ENCODE data around the gene HDAC4.

HDAC4 gene

DNA sequence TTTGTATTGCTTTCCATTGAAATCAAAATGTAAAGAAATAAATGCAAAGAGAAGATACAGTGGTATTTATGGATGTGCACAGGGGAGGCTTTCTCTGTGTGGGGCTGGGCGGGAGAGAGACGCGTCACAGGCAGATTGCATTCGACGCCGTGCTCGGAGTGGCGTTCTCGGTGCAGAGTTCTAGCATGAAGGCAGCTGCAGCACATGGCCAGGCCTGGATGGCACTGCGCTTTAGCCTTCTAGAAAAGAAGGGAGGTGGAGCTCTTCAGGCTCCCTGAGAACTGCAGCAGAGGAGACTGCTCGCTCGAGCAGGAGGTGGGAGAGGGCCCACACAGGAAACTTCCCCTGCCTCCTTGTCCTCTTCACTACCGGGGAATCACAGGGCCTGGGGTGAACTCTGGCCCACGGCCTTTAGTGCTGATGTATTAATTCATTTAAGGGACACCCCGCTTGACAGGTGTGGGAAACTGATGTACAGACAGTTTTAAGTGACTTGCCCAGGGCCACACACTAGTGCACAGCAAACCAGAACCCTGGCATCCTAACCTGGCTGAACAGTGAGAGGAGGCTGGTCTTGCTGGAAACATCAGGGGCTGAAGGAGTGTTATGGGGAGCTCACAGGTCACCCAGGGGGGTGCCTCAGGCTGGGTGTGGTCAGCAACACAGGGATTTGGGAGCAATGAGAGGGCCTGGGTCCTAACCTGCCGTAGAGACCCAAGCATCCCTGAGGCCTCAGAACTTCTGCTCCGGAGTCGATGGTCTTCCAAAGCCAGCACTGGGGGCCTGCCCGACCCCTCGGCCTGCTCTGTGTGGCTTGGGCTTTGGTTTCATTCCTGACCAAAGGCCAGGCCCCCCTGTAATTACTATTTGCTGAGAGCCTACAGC is 199.9 kb downstream of the HDAC4 start:
- no peak for DNase-seq (ENCODE audit: low spot score)

DNA sequence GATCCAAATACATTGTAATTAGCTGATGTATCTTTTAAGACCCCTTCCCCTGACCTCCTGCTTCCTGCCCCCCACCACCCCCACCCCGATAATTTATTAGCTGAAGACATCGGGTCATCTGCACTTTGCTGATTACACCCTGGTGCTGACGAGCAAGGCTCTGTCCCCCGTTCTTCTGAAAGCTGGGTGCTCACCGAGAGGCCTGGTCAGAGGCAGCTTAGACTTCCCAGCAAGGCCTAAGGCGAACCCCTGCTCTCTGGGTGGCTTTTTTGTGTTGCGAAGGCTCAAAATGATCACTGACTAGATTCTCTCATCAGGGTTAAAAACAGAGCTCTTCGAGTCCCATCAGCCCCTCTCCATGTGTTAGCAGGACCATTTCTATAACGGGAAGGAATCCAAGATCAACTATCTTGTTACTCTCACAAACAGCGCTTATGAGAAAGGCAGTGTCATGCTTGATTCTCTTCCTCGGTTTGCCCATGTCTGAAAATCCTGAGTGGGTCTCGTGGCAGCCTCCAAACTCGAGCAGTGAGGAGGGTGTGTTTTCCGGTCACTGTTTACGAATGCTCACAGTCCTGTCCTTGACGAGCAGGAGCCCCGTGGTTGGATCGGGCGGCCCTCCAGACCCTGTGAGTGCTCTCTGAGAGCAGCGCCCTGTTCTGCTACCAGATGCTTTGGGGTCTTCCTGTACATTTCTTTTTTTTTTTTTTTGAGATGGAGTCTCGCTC is 201.6 kb downstream of the HDAC4 start:
- DNase-seq (ENCODE audit: low spot score), result no peak

GRCh38 chr2:239198221-239198620 is 202.6 kb downstream of the HDAC4 start:
- no peak for DNase-seq (ENCODE audit: low spot score)

DNA sequence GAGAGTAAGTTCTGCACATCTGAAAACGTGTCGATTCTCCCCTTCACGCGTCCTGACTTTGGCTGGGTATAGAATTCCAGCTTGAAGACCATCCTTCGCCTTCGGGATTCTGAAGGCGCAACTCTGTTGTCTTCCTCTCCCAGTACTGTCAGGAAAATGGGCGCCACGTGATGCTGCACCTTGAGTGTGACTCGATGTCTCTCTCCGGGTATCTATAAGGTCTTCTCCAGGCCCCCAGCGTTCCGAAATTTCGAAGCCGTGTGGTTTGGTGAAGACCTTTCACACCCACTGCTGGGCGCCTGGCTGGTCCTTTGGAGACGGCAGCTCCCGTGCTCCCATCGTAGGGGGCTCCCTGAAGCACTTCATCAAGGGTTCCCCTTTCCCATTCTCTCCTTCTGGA is 203.7 kb downstream of the HDAC4 start:
- no peak for DNase-seq (ENCODE audit: low spot score)

DNA sequence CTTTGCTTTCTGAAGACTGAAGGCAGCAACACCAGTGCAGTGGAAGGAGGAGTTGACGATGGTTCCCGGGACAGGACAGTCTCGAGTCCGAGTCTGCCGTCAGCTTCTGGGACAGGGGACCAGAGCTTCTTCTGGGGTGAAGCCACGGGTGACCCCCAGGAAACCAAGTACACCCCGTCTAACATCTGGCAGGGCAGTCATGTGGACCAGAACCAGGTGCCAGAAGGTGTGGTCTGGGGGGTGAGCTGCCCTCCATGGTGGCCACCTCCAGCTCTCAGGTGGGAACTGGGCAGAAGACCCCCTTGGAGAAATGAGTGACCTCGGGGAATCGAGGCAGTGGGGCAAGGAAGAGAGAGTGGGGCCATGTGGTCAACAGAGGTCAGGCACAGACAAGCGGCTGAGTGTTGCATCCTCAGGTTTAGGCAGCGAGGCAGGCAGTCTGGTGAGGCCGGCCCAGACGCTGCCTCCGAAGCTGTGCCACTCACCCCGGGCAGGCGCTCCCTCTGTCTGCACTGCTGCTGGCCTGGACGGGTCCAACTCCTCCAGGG is 204.3 kb downstream of the HDAC4 start:
- DNase-seq (ENCODE audit: low spot score), result no peak

GRCh38 chr2:239195992-239196391 is 204.8 kb downstream of the HDAC4 start:
- DNase-seq (ENCODE audit: low spot score), result no peak

- DNase-seq (ENCODE audit: low spot score), result no peak
Observed at GRCh38 chr2:239195318-239195871, 205.4 kb downstream of the HDAC4 start.

- no peak for DNase-seq (ENCODE audit: low spot score)
Observed at GRCh38 chr2:239194731-239195317, 206.0 kb downstream of the HDAC4 start.

DNA sequence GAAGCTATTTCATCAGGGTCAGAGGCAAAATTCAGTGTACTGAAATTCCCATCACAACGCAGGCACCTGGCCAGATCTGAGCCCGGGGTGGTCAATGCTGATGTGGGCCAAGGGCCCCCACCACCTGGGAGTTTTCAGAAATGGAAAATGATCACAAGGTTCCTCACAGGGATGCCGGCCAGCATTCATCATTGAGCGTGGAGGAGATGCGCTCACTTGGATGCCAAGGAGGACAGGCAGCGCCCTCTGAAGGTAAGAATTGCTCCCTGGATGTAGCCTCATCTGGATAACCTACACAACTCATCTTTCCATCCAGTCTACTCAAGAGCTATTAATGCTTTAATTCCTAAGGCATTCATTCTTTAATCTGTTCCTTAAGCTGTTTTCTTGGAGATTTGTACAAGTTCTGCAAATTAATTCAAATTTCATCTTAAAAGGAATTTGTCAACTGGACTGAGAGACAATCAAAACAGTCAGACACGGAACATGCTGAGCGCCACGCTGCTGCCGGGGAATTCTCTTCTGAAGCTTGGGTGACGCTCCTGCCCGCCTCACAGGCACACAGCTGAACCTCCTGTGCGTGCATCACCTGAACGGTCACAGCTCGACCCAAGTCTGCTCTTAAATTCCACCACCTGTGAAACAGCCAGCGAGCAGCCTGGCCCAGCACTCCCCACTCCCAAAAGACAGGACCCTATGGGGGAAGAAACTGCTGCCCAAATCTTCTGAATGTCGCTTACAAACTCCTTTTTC is 206.7 kb downstream of the HDAC4 start:
- no peak for DNase-seq (ENCODE audit: low spot score)

- DNase-seq (ENCODE audit: low spot score), result no peak
Observed at GRCh38 chr2:239193401-239193811, 207.4 kb downstream of the HDAC4 start.

DNA sequence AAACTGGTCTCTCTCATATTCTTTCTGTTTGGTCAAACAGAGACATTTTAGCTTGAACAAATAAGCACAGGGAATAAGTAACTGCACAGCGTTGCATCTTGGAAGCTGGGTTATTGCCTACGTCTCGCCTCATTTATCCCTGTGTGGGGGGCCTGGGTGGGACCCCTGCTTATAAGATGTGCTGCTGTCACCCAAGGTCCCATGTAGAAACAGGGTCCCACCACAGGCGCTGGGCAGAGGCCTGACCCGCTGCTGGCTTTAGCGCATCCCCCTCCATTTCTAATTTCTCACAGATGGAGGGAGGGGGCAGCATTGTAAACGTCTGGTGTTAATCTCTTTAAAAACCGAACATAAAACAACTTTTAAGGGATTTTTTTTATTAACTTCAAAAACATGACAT is 207.8 kb downstream of the HDAC4 start:
- DNase-seq (ENCODE audit: low spot score), result no peak

DNA sequence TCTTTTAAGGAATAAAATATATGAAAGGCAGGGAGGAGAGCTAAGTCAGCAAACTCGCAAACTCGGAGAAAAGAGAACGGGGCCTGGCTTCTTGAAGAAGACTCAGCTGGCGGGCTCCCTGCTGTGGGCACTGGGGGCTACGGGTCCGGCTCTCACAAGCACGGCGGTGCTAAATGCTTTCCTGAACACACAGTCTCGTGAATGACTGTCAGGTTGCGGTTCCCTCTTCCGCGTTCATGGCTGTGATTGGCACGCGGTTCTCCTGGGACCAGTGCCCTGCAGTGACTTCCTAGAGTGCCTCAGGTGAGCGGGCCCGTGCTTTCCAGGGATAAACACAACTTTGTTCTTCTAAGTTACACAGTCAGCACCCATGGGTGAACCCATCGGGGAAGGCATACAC is 208.4 kb downstream of the HDAC4 start:
- DNase-seq (ENCODE audit: low spot score), result no peak

DNA sequence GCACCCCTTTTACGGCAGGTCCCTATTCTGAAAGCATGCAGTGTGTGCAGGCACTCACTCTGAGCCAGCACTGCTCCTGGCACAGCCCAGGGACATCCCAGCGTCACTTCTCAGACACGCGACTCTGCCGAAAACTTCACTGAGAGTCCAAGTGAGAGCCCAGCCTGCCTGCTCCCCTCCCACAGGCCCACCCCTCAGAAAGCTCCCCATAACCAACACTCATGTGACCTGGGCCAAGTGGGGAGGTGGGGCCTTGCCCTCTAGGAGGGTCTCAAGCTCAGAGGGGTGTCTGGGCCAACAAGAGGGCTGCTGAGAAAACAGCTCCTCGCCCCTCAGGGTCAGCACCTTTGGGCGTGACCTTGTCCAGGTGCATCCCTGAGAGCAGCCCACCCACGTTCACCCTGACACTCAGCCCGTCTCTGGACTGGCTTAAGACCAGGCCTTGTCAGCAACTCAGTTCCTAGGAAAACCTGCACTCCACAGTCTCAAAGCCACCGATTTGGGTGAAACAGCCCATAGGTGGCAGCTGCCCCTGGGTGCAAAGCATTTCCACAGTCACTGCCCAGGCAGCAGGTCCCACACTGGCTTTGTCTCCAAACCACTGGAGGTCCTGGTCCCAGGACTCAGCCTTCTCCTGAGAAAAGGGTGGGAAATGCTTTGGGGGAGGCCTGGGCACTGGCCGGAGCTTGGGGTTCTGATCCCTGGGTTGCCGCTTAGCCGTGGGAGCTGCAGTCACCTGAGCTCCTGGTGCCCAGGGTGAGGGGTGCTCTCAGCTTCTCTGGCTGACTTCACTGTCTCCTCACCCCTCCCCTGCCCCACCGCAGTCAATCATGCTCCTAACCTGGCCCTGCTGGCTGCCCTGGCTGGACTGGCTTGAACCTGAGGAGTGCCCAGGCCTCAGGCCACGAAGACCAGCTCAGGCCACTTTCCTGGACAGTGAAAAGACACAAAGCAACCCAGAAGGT is 209.6 kb downstream of the HDAC4 start:
- DNase-seq (ENCODE audit: low spot score), result no peak

DNA sequence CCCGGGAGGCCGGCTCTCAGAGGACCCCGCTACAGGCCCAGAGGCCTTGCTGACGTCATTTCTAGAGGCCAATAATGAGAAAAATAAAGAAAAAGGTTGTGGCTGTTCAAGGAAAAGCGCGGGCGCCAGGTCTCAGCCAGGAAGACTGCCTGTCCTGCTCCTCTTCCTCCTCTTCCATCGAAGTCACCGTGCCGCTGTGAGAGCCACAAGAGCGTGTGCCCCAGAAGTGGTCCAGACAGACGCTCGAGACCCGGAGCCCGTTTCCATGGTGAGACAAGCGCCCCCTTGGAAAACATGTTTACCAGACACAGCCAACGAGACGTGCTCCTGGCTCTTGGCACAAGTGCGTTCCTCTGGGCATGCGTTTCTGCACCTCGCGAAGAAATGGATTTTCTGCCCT is 210.5 kb downstream of the HDAC4 start:
- no peak for DNase-seq (ENCODE audit: low spot score)

DNA sequence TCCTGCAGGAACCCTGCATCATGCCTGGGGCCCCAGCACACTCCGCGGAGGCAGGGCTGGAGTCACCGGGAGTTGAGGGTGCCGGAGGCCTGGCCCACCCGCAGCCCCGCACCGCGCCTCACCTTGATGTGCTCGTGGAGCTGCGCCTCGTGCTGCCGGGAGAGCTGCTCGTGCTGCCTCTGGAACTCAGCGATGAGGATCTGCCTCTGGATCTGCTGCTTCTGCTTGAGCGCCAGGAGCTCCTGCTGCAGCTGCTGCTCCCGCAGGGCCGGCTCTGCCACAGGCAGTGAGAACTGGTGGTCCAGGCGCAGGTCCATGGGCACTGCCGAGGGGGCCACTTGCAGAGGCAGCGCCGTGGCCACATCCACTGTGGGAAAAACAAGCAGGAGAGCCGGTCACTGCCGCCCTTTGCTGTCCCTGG is 211.1 kb downstream of the HDAC4 start:
- no peak for DNase-seq (ENCODE audit: low spot score)

GRCh38 chr2:239188536-239188935 is 212.3 kb downstream of the HDAC4 start:
- no peak for DNase-seq (ENCODE audit: low spot score)

GRCh38 chr2:239187464-239188253 is 213.2 kb downstream of the HDAC4 start:
- no peak for DNase-seq (ENCODE audit: low spot score)

- no peak for DNase-seq (ENCODE audit: low spot score)
Observed at GRCh38 chr2:239186516-239187357, 214.1 kb downstream of the HDAC4 start.

All from activated CD4-positive, alpha-beta T cell treated with anti-CD3 and anti-CD28 coated beads, Interleukin-2, Interleukin-4, amounts not matched to agents 100 ng/mL and 50 ng/mL, durations not matched to agents 16 hours and 8 hours (primary cell).